HG02588 (cell line): Measurements from ENCODE around the gene PPP2R2C.

ENCODE experiments used
- ATAC-seq: cut with Tn5 transposase; IDR thresholded peaks from one replicate; pipeline ENCODE4 v1.9.1; 2021; ENCODE audit warnings: mild to moderate bottlenecking, moderate library complexity; ENCODE audit not compliant: unreplicated experiment

PPP2R2C gene

DNA sequence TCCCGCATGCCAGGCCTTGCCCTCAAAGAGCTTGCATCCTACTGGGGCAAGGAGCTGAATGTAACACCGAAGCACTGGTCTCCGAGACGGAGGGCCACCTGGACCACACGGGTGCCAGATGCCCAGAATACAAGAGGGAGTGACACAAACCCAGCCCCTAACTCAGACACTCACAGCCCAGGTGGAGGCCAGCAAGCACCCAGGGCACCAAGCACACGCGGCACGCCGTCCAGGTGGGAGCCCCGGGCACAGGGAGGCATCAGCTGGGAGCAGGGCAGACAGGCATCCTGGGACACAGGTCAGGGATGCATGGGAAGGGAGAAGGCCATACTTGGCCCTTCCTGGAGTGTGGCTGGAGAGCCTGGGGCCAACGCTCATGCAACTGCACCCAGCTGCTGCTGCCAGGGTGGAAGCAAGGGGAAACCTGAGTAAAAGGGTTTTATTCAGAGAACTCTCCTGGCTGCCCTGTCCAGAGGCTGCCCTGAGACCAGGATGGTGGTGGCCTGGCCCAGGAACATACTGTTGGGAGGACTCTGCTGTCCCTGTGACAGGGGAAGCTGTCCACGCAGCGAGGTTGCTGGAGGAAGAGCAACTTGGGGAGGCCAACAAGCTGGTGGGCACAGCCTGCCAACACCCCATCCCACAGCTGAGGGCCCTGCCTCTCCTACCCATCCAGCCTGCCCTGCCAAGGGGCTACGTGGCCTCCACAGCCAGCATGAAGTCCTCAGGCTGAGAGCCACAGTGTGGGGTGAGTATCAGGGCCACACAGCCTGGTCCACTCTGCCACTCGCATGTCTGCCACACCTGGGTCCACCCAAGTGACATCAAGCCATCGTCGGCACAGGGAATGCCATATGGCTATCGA is 22.2 kb upstream of the PPP2R2C start:
- no peak for ATAC-seq

DNA sequence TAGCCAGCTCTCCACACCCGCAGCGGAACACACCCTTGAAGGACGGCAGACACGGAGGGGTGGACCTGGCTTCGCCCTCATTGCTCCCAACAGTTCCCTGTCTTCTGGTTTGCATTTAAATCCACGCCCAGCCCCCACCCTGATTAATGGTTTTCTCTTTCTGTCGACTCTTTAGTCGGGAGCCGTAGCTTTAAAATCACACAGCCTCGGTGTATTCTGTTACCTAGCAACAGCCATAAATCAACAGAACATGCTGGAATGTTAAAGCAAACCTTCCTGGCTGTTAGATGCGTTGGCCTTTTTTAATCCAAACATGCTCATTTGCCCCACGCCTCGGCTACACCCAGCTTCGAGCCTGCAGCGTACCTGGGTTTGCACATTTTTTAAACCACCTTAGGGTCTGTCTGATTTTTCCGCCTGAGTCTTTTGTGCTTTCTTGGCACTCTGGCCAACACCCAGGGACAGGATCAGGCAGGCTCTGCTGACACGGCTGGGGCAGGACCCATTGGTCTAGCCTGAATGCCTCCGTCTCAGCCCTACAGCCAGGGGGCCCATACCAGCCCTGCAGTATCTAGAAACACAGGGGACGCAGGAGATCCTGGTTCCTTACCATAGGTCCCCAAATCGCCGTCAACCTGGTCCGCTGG is 21.4 kb upstream of the PPP2R2C start:
- ATAC-seq, result no peak

DNA sequence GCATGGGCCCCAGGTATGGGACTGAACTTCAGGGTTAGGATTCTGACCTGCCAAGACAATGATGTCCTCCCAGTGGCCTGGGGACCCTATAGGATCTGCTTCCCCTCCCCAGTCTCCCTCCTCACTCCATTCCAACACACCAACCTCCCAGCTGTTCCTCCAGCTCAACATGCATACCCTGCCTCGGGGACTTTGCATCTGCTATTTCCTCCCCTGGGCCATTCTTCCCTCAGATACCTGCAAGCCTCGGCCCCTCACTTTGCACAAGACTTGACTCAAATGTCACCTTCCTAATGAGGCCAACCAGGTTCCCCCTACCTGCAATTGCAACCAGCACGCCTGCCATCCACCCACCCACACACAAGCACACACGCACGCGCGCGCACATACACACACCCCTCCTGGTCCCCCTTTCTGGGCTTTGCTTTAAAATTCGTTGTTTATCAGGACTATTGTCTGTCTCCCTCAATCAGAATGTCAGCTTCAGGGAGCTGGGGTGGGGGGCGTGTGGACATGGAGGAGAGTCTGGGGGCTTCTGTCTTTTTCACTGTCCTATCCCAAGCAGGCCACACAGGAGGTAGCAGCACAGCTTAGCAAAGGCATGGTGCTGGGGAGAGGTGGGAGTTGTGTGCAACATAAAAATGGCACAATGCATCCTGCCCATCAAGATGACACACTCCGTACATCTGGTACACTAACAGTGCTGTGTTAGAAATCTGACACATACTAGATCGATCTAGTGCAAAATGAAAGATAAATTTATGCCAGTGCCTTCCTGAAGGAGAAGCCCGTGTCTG is 20.6 kb upstream of the PPP2R2C start:
- ATAC-seq, result no peak

DNA sequence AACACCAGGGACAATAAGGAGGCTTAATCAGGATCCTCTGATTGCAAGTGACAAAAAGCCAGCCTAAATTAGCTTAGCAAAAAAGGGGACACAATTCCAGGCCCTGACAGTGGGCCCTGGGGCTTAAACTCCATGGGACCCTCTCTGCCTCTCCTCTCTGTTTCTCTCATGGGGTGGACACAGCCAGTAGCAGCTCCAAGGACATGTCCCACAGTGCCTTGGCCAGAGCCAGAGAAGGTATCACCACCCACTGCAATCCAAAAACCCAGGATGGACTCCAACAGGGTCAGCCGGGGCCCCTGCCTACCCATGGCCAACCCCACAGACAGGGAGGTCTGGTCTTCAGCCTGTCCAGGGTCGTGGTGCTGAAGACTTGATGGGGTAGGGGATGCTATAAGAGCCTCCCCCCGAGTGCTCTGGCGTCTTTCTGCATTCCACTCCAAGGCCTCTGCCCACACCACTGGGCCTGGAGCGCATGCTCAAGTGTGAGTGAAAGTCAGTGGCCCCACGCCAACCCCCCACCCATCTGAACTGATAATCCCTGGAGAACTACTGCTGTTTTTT is 19.7 kb upstream of the PPP2R2C start:
- ATAC-seq, result no peak

DNA sequence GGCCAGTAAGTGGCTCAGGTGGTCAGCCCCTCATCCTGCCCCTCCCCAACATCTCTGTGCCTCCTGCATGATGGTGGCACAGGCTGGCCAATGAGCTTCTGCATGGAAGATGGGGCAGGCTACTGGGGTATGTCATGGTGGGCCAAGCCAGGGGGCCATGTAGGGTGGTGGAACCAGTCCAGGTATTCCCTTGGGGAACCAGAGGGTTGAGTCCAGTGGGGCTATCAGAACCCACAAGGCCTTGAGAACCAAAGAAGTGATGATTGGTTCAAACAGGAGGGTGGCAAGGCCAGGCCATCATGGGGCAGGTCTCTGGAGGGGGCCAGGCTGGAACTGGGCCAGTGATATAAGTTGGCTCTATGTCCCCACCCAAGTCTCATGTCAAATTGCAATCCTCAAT is 18.8 kb upstream of the PPP2R2C start:
- ATAC-seq, result no peak

DNA sequence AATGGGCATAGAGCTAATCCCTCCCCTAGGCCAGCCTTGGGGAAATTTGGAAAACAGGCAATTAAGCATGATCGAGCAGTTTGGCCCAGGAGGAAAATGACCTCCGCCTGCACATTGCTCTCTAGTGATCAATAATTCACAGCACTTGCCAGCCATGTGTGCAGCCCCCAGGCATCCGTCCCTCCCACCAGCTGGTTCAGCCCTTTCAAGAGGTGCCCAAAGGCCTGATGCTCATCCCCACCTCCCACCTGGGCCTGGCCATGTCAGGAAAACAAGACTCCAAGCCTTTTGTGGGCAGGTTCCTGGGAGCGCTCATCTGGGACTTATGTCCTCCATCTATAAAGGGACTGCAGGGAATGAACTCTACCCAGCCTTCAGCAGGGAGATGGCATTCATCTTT is 17.5 kb upstream of the PPP2R2C start:
- ATAC-seq, result no peak

DNA sequence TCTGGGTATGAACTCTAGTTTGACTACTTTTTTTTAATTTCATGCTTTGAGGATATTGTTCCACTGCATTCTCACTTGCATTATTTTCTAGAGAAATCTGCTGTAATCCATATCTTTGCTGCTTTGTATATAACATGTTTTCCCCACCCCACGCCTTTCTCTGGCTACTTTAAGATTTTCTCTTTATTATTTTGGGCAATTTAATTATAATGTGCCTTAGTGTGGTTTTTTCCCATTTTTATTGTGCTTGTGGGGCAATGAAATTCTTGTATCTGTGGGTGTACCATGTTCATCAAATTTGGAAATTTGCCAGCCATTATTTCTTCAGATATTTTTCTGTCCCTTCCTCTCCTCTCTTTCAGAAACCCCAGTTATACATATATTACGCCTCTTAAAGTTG is 15.1 kb upstream of the PPP2R2C start:
- no peak for ATAC-seq

DNA sequence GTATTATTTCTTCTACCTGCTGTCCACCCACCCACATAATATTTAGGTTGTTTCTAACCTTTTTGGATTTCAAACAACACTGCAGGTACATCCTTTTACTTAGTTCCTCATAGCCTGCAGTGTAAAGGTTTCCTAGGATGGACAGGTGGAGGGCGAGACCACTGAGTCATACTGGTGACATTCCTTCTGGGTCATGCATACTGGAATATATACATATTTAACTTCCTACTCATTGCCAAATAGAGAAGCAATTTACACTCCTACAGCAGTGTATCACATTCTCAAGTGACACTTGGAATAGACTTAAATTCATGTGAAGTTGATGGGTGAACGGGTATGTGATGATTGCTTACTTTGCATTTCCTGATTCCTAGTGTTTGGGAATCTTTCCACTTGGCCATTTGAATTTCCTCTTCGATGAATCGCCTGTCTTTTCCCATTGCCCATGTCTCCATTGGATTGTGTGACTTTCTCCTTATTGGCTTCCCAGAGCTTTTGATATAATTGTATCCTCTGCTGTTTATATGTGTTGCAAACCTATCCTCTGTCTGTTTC is 8.2 kb upstream of the PPP2R2C start:
- ATAC-seq, result no peak

DNA sequence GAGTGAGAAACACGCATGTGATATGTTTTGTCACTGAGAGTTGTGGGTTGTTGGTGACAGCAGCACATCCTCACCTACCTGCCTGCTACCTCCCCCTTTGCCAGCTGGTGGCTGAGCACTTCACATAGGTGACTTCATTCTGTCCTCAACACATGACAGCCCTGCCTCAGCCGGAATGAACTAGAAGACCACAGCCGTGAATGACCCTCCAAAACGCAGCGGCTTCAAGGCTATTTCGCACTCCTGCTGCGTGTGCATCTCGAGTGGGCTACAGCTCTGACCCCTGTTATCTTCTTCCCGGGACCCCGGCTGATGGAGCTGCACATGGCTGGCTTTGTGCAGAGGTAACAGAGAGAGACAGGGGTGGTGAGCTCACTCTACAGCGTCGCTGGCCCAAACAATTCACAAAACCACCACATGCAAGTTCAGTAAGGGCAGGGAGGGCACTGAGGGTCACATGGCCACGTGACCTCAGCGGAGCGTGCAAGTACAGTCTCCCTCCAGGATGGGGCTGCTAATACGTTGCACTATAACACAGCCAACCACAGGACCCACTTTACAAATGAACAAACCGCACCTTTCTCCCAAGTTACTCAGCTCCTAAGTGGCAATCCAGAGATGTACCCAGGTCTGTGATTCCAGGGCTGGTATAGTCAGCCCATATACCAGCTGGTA is 6.3 kb upstream of the PPP2R2C start:
- no peak for ATAC-seq

DNA sequence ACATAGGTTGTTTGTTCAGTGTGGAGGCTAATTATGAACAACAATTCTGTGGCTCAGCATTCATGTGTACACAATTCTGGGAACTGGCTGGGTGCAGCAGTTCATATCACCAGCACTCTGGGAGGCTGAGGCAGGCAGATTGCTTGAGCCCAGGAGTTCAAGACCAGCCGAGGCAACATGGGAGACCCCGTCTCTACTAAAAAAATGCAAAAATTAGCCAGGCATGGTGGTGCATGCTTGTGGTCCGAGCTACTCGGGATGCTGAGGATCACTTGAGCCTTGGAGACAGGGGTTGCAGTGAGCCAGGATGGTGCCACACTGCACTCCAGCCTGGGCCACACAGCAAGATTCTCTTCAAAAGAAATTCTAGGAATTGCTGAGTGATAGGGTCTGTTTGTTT is 4.5 kb upstream of the PPP2R2C start:
- no peak for ATAC-seq

DNA sequence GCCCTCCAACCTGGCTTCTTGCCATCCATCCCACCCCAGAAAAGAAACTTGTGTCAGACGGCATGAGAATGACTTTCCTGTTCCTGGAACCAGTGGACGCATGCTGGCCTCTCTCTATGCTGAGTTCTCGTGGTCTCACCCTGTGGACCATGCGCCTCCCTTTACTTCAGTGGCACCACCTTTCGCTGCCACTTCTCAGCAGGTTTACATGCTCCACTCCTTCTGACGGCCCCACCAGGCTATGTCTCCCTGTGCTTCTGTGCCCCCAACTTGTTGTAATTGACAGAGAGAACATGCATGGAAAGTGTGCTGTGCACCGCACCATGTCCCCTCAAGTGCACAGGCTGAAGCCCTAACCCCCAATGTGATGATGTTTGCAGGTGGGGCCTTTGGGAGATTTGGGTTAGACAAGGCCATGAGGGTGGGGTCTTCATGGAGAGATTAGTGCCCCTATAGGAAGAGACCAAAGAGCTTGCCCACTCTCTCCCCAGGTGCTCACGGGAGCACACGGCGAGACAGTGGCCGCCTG is 3.1 kb upstream of the PPP2R2C start:
- ATAC-seq, result no peak

DNA sequence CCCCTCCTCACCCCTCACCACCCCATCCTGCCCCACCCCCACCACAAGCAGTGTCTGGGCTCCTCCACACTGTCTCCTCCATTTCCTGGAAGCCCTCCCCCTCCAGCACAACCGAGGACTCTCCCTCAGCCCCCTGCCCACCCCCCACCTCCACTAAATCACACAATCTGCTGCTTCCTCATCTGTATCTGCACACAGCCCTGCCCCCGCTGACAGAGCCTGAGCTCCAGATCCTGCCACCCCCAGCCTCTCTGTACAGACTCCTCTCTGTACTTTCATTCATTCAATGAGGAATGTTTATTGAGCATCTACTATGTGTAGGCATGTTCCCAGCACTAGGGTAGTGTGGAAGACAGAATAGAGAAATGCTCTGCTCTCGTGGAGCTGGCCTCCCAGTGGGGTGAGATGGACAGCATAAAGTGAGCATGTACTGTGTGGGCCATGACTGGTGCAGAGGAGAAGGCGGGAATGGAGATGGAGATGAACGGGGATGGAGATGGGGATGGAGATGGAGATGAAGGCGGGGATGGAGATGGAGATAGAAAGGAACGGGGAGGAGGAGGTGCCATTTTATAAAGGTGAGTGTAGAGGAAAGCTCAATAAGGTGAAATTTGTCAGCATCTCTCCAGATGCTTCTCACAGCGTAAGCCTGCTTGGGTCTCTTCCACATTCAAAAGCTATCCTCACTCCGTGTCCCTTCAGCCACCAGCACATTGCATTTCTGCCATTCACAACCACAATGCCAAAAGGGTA is 2.5 kb upstream of the PPP2R2C start:
- no peak for ATAC-seq

DNA sequence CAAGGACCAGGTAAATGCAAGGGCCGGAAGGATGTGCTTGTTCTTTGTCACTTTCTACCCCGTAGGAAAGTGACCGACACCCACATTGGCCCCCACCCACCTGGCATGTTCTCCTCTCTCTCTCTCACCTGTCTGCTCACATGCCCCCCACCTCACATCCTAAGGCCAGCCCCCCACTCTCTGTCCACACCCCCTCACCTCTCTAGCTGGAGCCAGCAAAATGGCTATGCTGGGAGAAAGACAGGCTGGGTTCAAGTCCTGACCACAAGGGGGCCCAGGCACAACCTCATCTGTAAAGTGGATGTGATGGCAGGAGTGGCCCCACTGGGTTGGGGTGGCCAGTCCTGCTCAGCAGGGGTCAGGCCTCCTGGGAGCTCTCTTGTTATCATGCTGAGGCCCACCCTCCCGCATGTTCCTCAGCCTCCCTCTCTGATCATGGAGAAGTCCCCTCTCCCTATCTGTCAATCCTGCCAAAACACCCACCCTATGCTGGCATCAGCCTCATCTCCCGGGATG is 1.7 kb upstream of the PPP2R2C start:
- no peak for ATAC-seq

DNA sequence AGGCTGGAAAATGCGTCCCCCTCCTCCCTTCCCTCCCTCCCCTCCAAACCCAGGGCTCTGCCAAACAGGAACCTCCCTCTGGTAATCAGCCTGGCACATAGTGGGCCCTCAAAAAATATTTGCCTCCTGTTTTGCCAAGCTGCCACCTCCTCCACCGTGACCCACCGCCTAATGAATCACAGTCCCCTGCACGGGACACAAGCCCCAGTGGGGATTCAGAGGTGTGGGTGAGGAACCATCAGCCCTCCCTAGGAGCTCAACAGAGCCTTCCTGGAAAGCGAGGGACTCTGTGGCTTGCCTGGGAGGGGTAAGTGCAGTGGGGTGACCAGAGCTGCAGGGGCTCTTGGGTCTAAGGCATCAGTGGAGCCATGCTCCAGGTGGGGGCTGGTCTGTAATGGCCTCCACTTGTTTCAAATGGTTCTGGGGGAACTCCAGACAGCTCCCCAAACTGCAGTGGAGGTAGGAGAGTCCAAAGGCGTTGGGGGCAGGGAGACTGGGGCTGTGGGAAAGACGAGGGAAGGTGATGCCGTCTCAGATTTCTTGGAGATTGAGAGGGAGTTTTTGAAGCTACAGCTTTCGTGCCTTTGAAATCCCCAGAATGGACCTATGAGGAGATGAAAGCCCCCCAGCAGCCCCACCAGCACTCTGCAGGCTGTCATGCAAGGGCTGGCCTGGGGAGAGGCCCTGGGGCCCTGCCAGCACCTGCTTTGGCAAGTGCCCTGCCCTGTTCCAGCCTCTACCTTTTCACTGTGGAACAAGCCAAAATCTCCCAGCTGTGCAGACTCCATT is 1.0 kb upstream of the PPP2R2C start:
- no peak for ATAC-seq

DNA sequence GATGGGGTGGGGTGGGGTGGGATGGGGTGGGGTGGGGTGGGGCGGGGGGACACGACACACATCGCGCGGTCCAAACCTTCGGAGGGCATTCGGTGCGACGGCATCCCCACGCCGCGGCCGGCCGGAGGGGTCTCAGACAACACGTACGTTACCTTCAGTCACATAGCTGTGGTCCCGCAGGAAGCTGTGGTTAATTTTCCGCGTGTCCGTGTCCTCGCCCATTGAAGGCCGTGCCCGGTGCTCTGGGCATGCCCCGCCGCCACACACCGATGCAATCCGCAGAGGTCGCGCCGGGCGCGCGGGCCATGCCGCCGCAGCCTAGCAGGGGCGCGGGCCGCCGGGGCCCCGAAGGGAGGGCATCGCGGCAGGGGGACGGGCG is 417 bp downstream of the PPP2R2C start:
- no peak for ATAC-seq

DNA sequence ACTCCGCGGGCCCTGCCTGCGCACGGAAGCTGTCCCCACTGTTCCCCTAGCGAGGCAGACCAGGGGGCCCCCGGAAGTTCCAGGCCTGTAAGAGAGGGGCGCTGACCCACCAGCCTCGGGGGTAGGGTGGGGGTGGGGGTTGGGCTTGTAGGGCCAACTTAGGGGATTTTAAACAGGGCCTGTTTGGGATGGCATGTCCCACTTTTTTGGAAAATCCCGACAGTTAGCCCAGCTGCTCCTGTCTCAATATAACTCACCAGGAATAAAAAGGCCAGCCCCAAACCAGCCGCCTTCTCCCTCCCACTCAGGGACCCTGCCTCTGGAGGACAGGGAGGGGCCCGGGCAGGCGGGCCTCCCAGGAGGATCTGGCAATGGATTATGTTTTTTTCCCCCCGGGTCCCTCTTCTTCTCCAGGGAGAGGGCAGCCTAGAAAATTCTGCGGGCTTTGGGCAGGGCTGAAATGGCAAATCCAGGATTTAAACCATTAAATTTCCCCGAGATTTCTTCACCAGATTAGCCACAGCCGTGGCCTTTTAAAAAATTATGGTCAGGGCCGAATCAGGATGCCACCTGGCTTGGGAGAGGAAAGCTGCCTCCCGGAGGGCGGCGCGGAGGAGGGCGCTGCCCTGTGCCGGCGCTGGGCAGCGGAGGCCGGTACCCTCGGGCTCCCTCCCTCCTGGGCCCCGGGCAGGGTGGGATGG is 957 bp downstream of the PPP2R2C start:
- no peak for ATAC-seq

DNA sequence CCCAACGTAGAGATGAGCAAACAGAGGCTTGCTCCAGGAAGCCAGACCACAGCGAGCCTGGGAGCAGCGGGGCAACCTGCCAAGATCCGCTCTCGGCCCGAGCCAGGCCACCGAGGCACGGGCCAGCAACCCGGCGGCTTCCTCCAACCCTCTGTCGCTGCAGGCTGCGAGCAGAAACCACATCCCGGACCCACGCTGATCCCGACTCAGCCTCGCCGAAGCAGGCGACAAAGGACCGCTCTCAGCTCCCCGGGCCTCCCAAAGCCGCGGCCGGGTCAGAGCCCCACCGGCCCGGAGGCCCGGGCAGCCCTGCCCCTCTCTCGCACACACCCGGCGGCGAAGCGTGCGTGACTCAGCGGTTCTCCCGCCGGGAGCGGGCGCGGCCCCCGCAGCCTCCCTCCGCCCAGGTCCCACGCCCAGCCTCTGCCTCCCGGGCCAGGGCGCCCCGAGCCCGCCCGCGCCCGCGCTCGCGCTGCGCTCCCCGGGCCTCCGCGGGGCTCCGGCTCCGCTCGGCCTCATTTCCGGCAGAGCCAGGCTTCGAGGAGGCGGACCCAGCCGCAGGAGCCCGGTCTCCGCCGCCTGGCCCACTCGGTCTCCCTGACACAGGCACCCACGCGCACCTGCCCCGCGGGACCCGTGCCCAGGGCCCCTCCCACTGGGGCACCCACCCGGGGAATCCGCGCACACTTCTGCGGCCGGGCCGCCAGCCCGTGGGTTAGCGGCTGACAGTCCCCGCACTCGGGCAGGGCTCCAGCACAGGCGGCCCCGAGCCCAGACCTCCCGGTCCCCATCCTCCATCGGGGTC is 1.7 kb downstream of the PPP2R2C start:
- no peak for ATAC-seq
